Stimulated activated CD4-positive, alpha-beta T cell treated with anti-CD3 and anti-CD28 coated beads, Interleukin-4, amount 100 ng/mL, for 4 hours (primary cell): ENCODE data around the gene MEGF11.
A peak's percentile ranks its signal among the peaks of the same experiment; 100 is the strongest.
"Not testable (repeated sequence)": the region's sequence is repeated elsewhere in the genome, so short reads cannot be mapped to it uniquely, and the experiment has no call there.

ENCODE experiments used
- DNase-seq, 2 experiments: peaks; one replicate each; pipeline ENCODE4 v3.0.0-alpha.2; 2020

Gene MEGF11

GRCh38 chr15:65870889-65871533 is 382.5 kb downstream of the MEGF11 start:
- no peak for DNase-seq

DNA sequence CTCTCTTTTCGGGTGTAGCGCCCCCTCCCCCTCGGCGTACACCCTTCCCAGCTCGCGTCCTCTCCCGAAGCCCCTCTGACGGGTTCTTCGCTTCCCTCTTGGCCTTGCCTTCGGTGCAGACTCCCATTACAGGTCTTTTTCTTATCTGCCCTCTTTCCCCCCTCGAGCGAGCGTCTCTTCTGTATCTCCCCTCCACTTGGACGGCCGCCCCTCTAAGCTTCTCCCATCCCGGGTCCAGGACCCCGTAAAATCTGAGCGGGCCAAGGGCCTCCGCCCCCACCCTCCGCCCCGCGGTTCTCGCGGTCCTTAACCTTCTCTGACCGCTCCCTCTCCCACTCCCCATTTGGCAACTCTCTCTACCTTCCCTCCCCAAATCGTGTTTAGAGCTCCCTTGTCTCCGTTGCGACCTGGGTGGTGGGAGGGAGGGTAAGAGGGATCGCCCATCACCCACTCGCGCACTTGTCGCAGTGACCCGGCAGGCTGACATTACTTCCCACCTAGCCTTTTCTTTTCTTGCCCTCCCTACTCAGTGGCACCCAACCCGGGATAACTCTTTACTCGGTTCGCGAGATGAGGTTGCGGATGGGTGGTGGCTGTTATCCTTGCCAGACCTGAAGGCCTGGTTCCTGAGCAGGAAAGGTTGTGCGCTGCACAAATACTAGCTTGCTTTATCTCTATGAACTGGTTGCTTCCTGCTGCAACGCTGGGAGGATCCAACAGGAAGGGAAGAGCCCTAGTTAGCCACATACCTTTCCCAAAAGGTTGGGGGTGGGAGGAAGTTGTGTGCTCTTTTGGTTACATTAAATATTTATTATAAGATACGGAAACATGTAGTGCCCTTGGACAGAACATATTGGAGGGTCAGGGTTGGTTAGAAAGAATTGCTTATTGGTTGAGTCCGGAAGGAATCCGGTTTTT is 383.3 kb downstream of the MEGF11 start:
- DNase-seq = peak in 1 of 2 experiments; percentile 7

DNA sequence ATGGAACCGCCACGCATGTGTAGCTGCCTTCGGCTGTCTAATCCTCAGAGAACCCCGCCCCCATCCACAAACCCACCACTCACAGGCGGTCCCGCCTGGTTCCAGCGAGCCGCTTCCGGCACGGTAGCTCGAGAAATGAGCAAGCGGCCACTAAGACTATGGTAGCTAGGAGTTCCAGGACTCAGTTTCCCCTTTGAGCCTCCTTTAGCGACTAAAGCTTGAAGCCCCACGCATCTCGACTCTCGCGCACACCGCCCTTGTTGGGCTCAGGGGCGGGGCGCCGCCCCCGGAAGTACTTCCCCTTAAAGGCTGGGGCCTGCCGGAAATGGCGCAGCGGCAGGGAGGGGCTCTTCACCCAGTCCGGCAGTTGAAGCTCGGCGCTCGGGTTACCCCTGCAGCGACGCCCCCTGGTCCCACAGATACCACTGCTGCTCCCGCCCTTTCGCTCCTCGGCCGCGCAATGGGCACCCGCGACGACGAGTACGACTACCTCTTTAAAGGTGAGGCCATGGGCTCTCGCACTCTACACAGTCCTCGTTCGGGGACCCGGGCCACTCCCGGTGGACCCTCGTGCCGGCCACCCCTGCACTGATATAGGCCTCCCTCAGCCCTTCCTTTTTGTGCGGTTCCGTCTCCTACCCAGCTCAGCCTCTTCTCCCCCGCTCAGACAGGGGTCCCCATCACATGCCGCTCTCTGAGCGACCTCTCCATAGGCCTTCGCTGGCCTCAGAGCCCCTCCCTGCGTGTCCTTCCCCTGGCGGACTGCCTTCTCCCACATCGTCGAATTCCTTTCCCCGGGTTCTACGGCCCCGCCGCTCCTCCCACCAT is 384.2 kb downstream of the MEGF11 start, which contains the start of gene RAB11A:
Gene RAB11A (plus strand): TSS at position 366 of the 828 bp plus-strand sequence. CDS start 95 bp downstream, at position 461.
- DNase-seq = peak; percentile 91 to 94

DNA sequence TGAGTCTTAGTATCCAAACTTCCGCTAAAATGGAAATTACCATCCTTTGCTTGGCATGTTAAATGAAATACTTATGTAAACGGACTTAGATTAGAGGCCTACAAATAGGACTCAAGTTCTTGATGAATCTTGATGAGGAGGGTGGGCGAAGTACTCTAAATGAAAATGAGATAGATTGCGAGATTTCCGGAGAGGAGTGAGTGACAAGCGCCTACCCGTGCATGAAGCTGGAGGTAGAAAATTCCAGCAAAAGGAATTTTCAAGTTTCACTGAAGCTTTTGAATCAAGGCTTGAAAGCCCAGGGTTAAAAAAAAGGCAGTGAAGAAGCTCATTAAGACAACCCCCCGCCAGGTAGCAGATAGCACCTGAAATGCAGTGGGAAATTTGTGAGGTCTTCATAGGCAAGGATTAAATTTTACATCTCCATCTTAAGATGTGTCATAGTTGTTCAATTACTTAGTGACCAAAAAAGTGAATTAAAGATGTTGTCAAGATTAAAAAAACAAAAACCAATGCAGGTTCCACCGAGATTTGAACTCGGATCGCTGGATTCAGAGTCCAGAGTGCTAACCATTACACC is 384.9 kb downstream of the MEGF11 start:
- no peak for DNase-seq

DNA sequence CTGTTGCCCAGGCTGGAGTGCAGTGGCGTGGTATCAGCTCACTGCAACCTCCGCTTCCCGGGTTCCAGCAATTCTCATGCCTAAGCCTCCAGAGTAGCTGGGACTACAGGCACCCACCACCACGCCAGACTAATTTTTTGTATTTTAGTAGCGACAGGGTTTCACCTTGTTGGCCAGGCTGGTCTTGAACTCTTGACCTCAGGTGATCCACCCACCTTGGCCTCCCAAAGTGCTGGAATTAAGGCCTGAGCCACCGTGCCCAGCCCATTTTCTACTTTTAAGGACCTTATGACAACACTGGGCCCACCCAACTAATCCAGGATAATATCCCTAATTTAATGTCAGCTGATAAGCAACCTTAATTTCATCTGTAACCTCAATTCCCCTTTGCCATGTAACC is 385.6 kb downstream of the MEGF11 start:
- DNase-seq = not testable (repeated sequence)

- no peak for DNase-seq
Measured at GRCh38 chr15:65867244-65867643, 386.3 kb downstream of the MEGF11 start.

- no peak for DNase-seq
Measured at GRCh38 chr15:65863106-65863505, 390.4 kb downstream of the MEGF11 start.

DNA sequence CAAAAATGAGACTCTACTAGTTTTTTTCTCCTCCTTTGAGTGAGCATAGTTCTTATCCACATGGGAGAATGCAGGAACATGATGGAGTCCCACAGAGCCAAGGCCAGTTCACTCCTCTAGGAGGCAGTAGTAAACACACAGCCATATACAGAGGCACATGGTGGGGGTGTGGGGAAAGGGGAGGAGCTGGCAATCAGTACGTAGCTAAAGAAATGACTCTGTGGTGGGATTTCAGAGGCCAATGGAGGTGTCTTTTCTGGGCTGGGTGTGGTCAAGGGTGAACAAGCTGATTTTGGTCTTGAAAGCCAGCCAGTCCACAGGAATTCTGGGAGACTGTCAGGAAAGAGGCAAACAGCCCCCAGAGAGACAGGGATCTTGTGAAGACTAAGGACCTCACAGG is 390.9 kb downstream of the MEGF11 start:
- peak; percentile 33 to 64 for DNase-seq

DNA sequence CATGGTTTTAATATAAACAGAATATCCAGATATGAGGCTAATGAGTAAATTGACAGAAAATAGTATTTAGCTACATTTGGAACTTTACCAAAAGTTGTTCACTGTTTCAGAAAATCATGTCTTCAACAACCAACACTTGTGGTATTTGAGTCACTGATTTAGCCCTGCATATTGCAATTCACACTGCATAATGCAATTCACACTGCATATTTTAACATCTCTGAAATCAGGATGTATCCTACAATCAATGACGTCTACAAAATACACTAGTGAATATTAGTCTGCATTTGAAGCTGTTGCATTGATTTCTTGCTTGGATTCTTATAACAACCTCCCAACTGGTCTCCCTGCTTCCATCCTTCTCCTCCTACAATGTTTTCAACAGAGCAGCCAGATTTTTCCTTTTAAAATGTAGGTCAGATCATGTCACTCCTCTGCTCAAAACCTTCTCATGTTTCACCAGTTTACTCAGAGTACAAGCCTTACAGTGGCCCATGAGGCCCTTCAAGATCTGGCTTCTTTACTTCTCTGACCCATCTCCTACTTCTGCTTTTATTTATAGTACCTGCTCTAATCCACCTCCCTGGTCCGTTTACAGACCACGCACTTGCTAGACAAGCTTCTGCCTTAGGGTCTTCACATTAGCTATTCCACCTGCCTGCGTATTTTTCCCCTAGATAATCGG is 395.7 kb downstream of the MEGF11 start:
- DNase-seq = no peak

- peak; percentile 73 for DNase-seq
Measured at GRCh38 chr15:65856821-65857455, 396.6 kb downstream of the MEGF11 start.

DNA sequence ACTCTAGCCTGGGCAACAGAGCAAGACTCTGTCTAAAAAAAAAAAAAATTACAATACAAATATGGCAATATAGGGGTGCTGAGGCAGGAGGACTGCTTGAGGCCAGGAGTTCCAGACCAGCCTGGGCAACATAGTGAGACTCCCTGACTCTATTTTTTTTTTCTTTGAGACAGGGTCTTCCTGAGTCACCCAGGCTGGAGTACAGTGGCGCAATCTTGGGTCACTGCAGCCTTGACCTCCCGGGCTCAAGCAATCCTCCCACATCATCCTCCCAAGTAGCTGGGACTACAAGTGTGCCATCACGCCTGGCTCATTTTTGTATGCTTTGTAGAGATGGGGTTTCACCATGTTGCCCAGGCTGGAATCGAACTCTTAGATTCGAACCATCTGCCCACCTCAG is 401.6 kb downstream of the MEGF11 start:
- no peak for DNase-seq

GRCh38 chr15:65847989-65848388 is 405.6 kb downstream of the MEGF11 start:
- no peak for DNase-seq

DNA sequence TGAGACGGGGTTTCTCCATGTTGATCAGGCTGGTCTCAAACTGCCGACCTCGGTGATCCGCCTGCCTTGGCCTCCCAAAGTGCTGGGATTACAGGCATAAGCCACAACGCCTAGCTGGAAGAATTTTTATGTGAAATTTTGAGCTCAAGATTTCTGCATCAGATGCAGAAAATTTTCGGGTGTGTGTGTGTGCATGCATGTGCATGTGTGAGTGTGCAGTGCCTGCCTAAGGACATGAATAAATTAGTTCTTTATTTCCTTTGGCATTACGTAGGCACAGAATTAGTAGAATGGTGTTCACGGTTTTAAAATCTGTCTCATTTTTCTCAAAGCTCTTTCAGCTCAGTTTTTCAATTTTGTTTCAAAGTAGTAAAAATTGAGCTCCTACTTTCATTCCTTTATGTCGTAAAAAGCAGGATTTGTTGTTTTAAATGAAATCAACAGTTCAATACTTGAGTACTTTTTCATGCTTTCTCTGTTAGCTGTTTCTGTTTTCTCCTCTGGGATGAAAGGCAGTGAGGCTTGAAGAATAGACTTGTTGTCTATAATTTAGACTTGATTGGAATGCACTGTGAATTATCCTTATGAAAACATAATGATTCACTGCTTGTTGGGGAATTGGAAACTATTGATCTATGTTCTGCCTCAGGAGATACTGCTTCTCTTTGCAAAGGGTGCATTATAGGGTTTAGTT is 407.6 kb downstream of the MEGF11 start:
- DNase-seq = no peak
